SK-N-SH treated with all-trans-retinoic acid at 6 μM for 48 hours (cell line): ENCODE results near the gene METTL22.

Experiments used
- ATAC-seq: fragments of 200-7000 bp; cut with Tn5 transposase; 3 replicates; pipeline ENCODE4 v1.9.1; 2020; ENCODE audit warnings: mild to moderate bottlenecking, moderate library complexity
- ARNTL ChIP-seq: fragments of 450-650 bp; formaldehyde crosslinking; IDR thresholded peaks from 2 replicates; pipeline ENCODE4 v1.5.0; 2020; ENCODE audit warnings: low read depth, mild to moderate bottlenecking, moderate library complexity, borderline replicate concordance
- BACH2 ChIP-seq: fragments of 250-450 bp; sonication (Bioruptor Pico); IDR thresholded peaks from 2 replicates; pipeline ENCODE4 v1.9.0; 2021; ENCODE audit warnings: mild to moderate bottlenecking, borderline replicate concordance
- CSDC2 ChIP-seq: fragments of 250-450 bp; sonication (Bioruptor Pico); IDR thresholded peaks from 2 replicates; pipeline ENCODE4 v1.5.0; 2020; ENCODE audit warnings: mild to moderate bottlenecking, moderate library complexity
- ESRRG ChIP-seq: fragments of 250-450 bp; sonication (Bioruptor Pico); IDR thresholded peaks from 2 replicates; pipeline ENCODE4 v1.6.1; 2021; ENCODE audit warnings: mild to moderate bottlenecking
- GLIS3 ChIP-seq: fragments of 250-450 bp; sonication (Bioruptor Pico); IDR thresholded peaks from 2 replicates; pipeline ENCODE4 v1.5.0; 2020; ENCODE audit warnings: mild to moderate bottlenecking, moderate library complexity
- ISL1 ChIP-seq: fragments of 250-450 bp; sonication (Bioruptor Pico); IDR thresholded peaks from 2 replicates; pipeline ENCODE4 v2.1.2; 2022; ENCODE audit warnings: mild to moderate bottlenecking, moderate library complexity
- OSR1 ChIP-seq: fragments of 250-450 bp; sonication (Bioruptor Pico); IDR thresholded peaks from 2 replicates; pipeline ENCODE4 v1.8.0; 2022; ENCODE audit warnings: moderate library complexity, mild to moderate bottlenecking, inconsistent platforms
- PPARA ChIP-seq: fragments of 250-450 bp; sonication (Bioruptor Pico); IDR thresholded peaks from 2 replicates; pipeline ENCODE4 v1.5.0; 2020; ENCODE audit warnings: mild to moderate bottlenecking, borderline replicate concordance
- RARB ChIP-seq: fragments of 250-450 bp; sonication (Bioruptor Pico); IDR thresholded peaks from 2 replicates; pipeline ENCODE4 v1.8.0; 2021; ENCODE audit warnings: mild to moderate bottlenecking, moderate library complexity
- SNAI2 ChIP-seq: fragments of 250-450 bp; sonication (Bioruptor Pico); IDR thresholded peaks from 2 replicates; pipeline ENCODE4 v1.5.0; 2020; ENCODE audit warnings: mild to moderate bottlenecking, moderate library complexity
- TCF4 ChIP-seq: fragments of 250-450 bp; sonication (Bioruptor Pico); IDR thresholded peaks from 2 replicates; pipeline ENCODE4 v1.8.0; 2021; ENCODE audit warnings: mild to moderate bottlenecking, moderate library complexity, borderline replicate concordance
- TOX ChIP-seq: fragments of 250-450 bp; sonication (Bioruptor Pico); IDR thresholded peaks from 2 replicates; pipeline ENCODE4 v1.8.0; 2021; ENCODE audit warnings: mild to moderate bottlenecking, moderate library complexity, borderline replicate concordance
- ZC3H10 ChIP-seq: fragments of 250-450 bp; sonication (Bioruptor Pico); IDR thresholded peaks from 2 replicates; pipeline ENCODE4 v1.5.1; 2021; ENCODE audit warnings: mild to moderate bottlenecking, moderate library complexity
- ZFP3 ChIP-seq: fragments of 250-450 bp; sonication (Bioruptor Pico); IDR thresholded peaks from 2 replicates; pipeline ENCODE4 v1.5.0; 2020; ENCODE audit warnings: mild to moderate bottlenecking, moderate library complexity
- ZFP30 ChIP-seq: fragments of 450-650 bp; formaldehyde crosslinking; IDR thresholded peaks from 2 replicates; pipeline ENCODE4 v1.5.0; 2022; ENCODE audit warnings: mild to moderate bottlenecking, moderate library complexity
- ZNF565 ChIP-seq: fragments of 450-650 bp; formaldehyde crosslinking; conservative IDR thresholded peaks from 2 replicates; pipeline ENCODE4 v1.5.0; 2020; ENCODE audit warnings: low read depth, mild to moderate bottlenecking, moderate library complexity
- ZNF70 ChIP-seq: fragments of 450-650 bp; formaldehyde crosslinking; IDR thresholded peaks from 2 replicates; pipeline ENCODE4 v1.5.0; 2020; ENCODE audit warnings: mild to moderate bottlenecking, moderate library complexity
- ZNF8 ChIP-seq: fragments of 450-650 bp; formaldehyde crosslinking; IDR thresholded peaks from 2 replicates; pipeline ENCODE4 v1.5.0; 2020; ENCODE audit warnings: mild to moderate bottlenecking, moderate library complexity
- TF ChIP-seq, protein P1 (sequence below): fragments of 250-450 bp; sonication (Bioruptor Pico); IDR thresholded peaks from 2 replicates; pipeline ENCODE4 v1.8.0; 2020; ENCODE audit warnings: mild to moderate bottlenecking, moderate library complexity, borderline replicate concordance
- TF ChIP-seq, protein P2 (sequence below): fragments of 250-450 bp; sonication (Bioruptor Pico); IDR thresholded peaks from 2 replicates; pipeline ENCODE4 v1.5.1; 2020; ENCODE audit warnings: low read depth, mild to moderate bottlenecking, moderate library complexity
- TF ChIP-seq, protein P3 (sequence below): fragments of 250-450 bp; sonication (Bioruptor Pico); IDR thresholded peaks from 2 replicates; pipeline ENCODE4 v1.5.1; 2021; ENCODE audit warnings: mild to moderate bottlenecking, moderate library complexity
- TF ChIP-seq, protein P4 (sequence below): fragments of 250-450 bp; sonication (Bioruptor Pico); IDR thresholded peaks from 2 replicates; pipeline ENCODE4 v1.5.0; 2020; ENCODE audit warnings: mild to moderate bottlenecking, moderate library complexity
- TF ChIP-seq, protein P5 (sequence below): fragments of 250-450 bp; sonication (Bioruptor Pico); IDR thresholded peaks from 2 replicates; pipeline ENCODE4 v1.8.0; 2021; ENCODE audit warnings: low read depth, mild to moderate bottlenecking, moderate library complexity, borderline replicate concordance

Gene METTL22

DNA sequence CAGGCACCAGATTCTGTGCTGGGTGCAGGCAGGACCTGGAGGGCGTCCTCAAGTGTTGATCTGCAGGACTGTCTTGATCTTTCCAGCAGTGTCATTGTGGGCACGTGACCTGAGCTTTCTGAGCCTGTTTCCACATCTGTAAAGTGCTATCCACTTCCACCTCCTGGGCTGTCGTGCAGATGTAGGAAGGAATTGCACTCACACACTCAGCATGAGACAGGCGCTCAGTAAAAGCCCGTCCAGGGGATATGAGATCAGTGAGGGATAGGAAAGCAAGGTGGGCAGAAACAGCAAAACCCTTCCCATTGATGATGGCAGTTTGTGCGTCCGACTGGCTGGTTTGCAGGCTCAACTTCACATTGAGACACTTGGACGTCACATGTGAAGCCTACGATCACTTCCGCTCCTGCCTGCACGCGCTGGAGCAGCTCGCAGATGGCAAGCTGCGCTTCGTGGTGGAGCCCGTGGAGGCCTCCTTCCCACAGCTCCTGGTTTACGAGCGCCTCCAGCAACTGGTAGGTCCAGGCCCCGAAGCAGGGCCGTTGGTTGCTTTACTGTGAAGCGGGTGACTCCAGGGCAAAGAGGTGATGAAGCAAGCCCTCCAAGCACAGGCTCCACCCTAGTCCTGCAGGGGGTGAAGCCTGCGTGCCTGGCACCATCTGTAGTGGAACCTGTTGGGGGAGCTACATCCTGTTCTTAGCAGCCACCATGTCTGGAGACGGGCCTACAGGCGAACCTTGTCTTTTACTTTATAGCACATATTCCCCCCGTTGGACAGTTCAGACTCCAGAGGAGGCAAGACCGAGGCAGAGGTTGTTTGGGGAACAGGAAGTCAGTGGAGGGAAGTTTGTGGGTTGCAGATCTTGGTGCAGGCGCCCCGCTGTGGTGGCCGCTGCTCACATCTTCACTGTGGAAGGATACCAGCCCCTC lies 23.0 kb downstream of the METTL22 start (continued):
- TF ChIP-seq, protein P1, sequence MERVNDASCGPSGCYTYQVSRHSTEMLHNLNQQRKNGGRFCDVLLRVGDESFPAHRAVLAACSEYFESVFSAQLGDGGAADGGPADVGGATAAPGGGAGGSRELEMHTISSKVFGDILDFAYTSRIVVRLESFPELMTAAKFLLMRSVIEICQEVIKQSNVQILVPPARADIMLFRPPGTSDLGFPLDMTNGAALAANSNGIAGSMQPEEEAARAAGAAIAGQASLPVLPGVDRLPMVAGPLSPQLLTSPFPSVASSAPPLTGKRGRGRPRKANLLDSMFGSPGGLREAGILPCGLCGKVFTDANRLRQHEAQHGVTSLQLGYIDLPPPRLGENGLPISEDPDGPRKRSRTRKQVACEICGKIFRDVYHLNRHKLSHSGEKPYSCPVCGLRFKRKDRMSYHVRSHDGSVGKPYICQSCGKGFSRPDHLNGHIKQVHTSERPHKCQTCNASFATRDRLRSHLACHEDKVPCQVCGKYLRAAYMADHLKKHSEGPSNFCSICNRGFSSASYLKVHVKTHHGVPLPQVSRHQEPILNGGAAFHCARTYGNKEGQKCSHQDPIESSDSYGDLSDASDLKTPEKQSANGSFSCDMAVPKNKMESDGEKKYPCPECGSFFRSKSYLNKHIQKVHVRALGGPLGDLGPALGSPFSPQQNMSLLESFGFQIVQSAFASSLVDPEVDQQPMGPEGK (CRISPR knock-in tag) = no peak
- TF ChIP-seq, all 23 proteins: peak for 0

DNA sequence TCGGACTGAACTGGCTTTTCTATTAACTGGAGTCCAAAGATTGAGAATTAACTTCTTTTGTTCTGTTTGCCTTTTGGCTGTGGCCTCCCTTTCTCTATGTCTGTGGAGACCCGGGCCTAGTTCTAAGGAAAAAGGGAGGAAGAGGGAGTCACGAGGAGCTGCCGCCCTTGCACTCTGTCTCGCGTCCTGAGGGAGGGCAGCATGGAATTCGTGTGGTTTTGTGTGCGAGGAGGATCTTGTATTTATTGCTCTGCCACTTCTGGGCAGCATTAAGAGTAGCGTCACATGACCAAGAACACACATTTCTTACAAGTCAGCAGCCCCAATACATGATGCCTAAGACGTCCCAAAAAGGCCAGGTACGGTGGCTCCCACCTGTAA lies 23.6 kb downstream of the METTL22 start:
- no peak for TF ChIP-seq ESRRG (CRISPR knock-in tag)
- TF ChIP-seq ZFP30 = no peak
- no peak for TF ChIP-seq TOX (CRISPR knock-in tag)
- TF ChIP-seq, protein P2, sequence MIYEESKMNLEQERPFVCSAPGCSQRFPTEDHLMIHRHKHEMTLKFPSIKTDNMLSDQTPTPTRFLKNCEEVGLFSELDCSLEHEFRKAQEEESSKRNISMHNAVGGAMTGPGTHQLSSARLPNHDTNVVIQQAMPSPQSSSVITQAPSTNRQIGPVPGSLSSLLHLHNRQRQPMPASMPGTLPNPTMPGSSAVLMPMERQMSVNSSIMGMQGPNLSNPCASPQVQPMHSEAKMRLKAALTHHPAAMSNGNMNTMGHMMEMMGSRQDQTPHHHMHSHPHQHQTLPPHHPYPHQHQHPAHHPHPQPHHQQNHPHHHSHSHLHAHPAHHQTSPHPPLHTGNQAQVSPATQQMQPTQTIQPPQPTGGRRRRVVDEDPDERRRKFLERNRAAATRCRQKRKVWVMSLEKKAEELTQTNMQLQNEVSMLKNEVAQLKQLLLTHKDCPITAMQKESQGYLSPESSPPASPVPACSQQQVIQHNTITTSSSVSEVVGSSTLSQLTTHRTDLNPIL = no peak
- no peak for TF ChIP-seq ZC3H10
- TF ChIP-seq, protein P3, sequence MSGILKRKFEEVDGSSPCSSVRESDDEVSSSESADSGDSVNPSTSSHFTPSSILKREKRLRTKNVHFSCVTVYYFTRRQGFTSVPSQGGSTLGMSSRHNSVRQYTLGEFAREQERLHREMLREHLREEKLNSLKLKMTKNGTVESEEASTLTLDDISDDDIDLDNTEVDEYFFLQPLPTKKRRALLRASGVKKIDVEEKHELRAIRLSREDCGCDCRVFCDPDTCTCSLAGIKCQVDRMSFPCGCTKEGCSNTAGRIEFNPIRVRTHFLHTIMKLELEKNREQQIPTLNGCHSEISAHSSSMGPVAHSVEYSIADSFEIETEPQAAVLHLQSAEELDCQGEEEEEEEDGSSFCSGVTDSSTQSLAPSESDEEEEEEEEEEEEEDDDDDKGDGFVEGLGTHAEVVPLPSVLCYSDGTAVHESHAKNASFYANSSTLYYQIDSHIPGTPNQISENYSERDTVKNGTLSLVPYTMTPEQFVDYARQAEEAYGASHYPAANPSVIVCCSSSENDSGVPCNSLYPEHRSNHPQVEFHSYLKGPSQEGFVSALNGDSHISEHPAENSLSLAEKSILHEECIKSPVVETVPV (CRISPR knock-in tag) = no peak
- TF ChIP-seq, protein P1 (CRISPR knock-in tag) = no peak
- TF ChIP-seq, protein P4, sequence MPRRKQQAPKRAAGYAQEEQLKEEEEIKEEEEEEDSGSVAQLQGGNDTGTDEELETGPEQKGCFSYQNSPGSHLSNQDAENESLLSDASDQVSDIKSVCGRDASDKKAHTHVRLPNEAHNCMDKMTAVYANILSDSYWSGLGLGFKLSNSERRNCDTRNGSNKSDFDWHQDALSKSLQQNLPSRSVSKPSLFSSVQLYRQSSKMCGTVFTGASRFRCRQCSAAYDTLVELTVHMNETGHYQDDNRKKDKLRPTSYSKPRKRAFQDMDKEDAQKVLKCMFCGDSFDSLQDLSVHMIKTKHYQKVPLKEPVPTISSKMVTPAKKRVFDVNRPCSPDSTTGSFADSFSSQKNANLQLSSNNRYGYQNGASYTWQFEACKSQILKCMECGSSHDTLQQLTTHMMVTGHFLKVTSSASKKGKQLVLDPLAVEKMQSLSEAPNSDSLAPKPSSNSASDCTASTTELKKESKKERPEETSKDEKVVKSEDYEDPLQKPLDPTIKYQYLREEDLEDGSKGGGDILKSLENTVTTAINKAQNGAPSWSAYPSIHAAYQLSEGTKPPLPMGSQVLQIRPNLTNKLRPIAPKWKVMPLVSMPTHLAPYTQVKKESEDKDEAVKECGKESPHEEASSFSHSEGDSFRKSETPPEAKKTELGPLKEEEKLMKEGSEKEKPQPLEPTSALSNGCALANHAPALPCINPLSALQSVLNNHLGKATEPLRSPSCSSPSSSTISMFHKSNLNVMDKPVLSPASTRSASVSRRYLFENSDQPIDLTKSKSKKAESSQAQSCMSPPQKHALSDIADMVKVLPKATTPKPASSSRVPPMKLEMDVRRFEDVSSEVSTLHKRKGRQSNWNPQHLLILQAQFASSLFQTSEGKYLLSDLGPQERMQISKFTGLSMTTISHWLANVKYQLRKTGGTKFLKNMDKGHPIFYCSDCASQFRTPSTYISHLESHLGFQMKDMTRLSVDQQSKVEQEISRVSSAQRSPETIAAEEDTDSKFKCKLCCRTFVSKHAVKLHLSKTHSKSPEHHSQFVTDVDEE (CRISPR knock-in tag) = no peak
- no peak for TF ChIP-seq GLIS3 (CRISPR knock-in tag)
- no peak for TF ChIP-seq OSR1 (CRISPR knock-in tag)
- TF ChIP-seq ZNF565 (CRISPR knock-in tag) = no peak
- TF ChIP-seq ISL1 = no peak
- no peak for TF ChIP-seq PPARA (CRISPR knock-in tag)
- TF ChIP-seq SNAI2 (CRISPR knock-in tag) = no peak
- ATAC-seq = no peak

DNA sequence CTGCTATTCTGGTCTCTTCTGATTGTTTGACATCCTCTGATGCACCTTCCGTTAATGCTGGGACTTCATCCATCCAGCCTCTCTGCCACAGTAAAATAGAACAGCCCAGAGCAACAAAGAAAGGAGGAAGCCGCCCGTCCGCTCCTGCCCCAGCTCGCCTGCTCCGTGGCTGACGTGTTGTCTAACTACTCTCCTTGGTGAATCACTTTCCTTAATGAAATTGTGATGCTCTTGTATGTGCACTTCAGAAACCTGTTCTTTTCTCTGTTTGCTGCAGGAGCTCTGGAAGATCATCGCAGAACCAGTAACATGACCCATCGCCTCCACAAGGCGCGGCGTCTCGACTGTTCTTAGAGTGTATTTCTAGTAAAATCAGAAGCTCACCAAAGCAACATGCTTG lies 24.3 kb downstream of the METTL22 start:
- no peak for ATAC-seq
- TF ChIP-seq, protein P5, sequence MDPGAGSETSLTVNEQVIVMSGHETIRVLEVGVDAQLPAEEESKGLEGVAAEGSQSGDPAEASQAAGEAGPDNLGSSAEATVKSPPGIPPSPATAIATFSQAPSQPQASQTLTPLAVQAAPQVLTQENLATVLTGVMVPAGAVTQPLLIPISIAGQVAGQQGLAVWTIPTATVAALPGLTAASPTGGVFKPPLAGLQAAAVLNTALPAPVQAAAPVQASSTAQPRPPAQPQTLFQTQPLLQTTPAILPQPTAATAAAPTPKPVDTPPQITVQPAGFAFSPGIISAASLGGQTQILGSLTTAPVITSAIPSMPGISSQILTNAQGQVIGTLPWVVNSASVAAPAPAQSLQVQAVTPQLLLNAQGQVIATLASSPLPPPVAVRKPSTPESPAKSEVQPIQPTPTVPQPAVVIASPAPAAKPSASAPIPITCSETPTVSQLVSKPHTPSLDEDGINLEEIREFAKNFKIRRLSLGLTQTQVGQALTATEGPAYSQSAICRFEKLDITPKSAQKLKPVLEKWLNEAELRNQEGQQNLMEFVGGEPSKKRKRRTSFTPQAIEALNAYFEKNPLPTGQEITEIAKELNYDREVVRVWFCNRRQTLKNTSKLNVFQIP (CRISPR knock-in tag) = no peak
- TF ChIP-seq ARNTL (CRISPR knock-in tag) (no peak), TOX (CRISPR knock-in tag) (no peak), CSDC2 (CRISPR knock-in tag) (no peak), RARB (CRISPR knock-in tag) (no peak), ZFP30 (no peak), OSR1 (CRISPR knock-in tag) (no peak), ZFP3 (CRISPR knock-in tag) (no peak), PPARA (CRISPR knock-in tag) (no peak), TCF4 (CRISPR knock-in tag) (no peak), ZNF565 (CRISPR knock-in tag) (no peak), ZNF70 (CRISPR knock-in tag) (no peak), BACH2 (CRISPR knock-in tag) (no peak), ESRRG (CRISPR knock-in tag) (no peak), ZNF8 (CRISPR knock-in tag) (no peak)
